Ishikawa (cell line): ENCODE measurements around the gene EMILIN2.

Source experiments
- CREB1 ChIP-seq: IDR thresholded peaks from 2 replicates; pipeline ENCODE4 v1.6.1; 2012; ENCODE audit warnings: low read depth
- EGR1 ChIP-seq: IDR thresholded peaks from 2 replicates; pipeline ENCODE4 v1.6.1; 2012
- MAX ChIP-seq: IDR thresholded peaks from 2 replicates; pipeline ENCODE4 v1.6.1; 2012
- RAD21 ChIP-seq: IDR thresholded peaks from 2 replicates; pipeline ENCODE4 v1.6.1; 2012; ENCODE audit warnings: low read depth
- REST ChIP-seq: IDR thresholded peaks from 2 replicates; pipeline ENCODE4 v1.6.1; 2012; ENCODE audit warnings: low read depth, mild to moderate bottlenecking
- TAF1 ChIP-seq: IDR thresholded peaks from 2 replicates; pipeline ENCODE4 v1.6.1; 2012; ENCODE audit warnings: low read depth, mild to moderate bottlenecking
- TEAD4 ChIP-seq: IDR thresholded peaks from 2 replicates; pipeline ENCODE4 v1.6.1; 2012
- USF1 ChIP-seq: IDR thresholded peaks from 2 replicates; pipeline ENCODE4 v1.6.1; 2012

GRCh38 chr18:2894841-2895370 lies 48.1 kb downstream of the EMILIN2 start:
- no peak for TF ChIP-seq TEAD4
- no peak for TF ChIP-seq REST
- no peak for TF ChIP-seq RAD21
- no peak for TF ChIP-seq CREB1
- TF ChIP-seq EGR1 = no peak
- TF ChIP-seq MAX = no peak
- no peak for TF ChIP-seq USF1
- TF ChIP-seq TAF1 = no peak
